Vagina (tissue), 2 donors: ENCODE data around the gene RAB19.

Experiments
- POLR2A ChIP-seq, 2 donors: fragments of 450-650 bp; IDR thresholded peaks; one replicate each; pipeline ENCODE4 v1.6.1; 2017; ENCODE audit warnings: antibody characterized with exemption in 2 of 2, mild to moderate bottlenecking in 2 of 2, moderate library complexity in 2 of 2
- POLR2AphosphoS5 ChIP-seq, 2 donors: sonication (generic); formaldehyde crosslinking; IDR thresholded peaks; one replicate each; pipeline ENCODE4 v1.9.0; 2017; ENCODE audit warnings: antibody characterized with exemption in 2 of 2, mild to moderate bottlenecking in 2 of 2, low read depth in 1 of 2; ENCODE audit not compliant: insufficient read depth in 1 of 2
- TF ChIP-seq, protein P1 (sequence below), 3 experiments: fragments of 450-650 bp in 2 of 3; fragments of 200-600 bp in 1 of 3; sonication (generic) in 1 of 3; IDR thresholded peaks; one replicate each; pipeline ENCODE4 v1.5.1; 2017 to 2019; ENCODE audit warnings: antibody characterized with exemption in 3 of 3, mild to moderate bottlenecking in 2 of 3, moderate library complexity in 2 of 3

- no peak for TF ChIP-seq POLR2AphosphoS5 (IDR thresholded peaks at IDR 0.05; ENCODE audit: insufficient read depth in 1 of 2, low read depth in 1 of 2)
- TF ChIP-seq, protein P1, sequence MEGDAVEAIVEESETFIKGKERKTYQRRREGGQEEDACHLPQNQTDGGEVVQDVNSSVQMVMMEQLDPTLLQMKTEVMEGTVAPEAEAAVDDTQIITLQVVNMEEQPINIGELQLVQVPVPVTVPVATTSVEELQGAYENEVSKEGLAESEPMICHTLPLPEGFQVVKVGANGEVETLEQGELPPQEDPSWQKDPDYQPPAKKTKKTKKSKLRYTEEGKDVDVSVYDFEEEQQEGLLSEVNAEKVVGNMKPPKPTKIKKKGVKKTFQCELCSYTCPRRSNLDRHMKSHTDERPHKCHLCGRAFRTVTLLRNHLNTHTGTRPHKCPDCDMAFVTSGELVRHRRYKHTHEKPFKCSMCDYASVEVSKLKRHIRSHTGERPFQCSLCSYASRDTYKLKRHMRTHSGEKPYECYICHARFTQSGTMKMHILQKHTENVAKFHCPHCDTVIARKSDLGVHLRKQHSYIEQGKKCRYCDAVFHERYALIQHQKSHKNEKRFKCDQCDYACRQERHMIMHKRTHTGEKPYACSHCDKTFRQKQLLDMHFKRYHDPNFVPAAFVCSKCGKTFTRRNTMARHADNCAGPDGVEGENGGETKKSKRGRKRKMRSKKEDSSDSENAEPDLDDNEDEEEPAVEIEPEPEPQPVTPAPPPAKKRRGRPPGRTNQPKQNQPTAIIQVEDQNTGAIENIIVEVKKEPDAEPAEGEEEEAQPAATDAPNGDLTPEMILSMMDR (IDR thresholded peaks at IDR 0.05): no peak
- TF ChIP-seq POLR2A (IDR thresholded peaks at IDR 0.05): no peak
Measured at GRCh38 chr7:140441519-140441918, 37.7 kb downstream of the RAB19 start.
